IMR-90 (cell line): Measurements from ENCODE around the gene GPR137.

Source experiments
- BHLHE40 ChIP-seq: fragments of 150-350 bp; IDR thresholded peaks from 2 replicates; pipeline ENCODE4 v1.6.1; 2016; ENCODE audit warnings: mild to moderate bottlenecking, low read depth, low read length
- CEBPB ChIP-seq: IDR thresholded peaks from 2 replicates; pipeline ENCODE4 v1.6.1; 2012; ENCODE audit warnings: low read depth, low read length, improper control_type of control experiment
- CHD1 ChIP-seq: IDR thresholded peaks from 2 replicates; pipeline ENCODE4 v1.6.1; 2012; ENCODE audit warnings: low read depth, low read length, improper control_type of control experiment
- CTCF ChIP-seq: conservative IDR thresholded peaks from 2 replicates; pipeline ENCODE4 v1.5.1; 2012; ENCODE audit warnings: mild to moderate bottlenecking, low read depth, low read length, improper control_type of control experiment
- ELK1 ChIP-seq: fragments of 150-350 bp; IDR thresholded peaks from 2 replicates; pipeline ENCODE4 v1.6.1; 2016; ENCODE audit warnings: low read depth, mild to moderate bottlenecking, low read length, moderate library complexity, borderline replicate concordance
- FOS ChIP-seq: fragments of 150-350 bp; IDR thresholded peaks from 2 replicates; pipeline ENCODE4 v1.6.1; 2016; ENCODE audit warnings: low read depth, low read length
- MAFK ChIP-seq: IDR thresholded peaks from 2 replicates; pipeline ENCODE4 v1.6.1; 2012; ENCODE audit warnings: low read depth, low read length, improper control_type of control experiment
- MAZ ChIP-seq: IDR thresholded peaks from 2 replicates; pipeline ENCODE4 v1.6.1; 2012; ENCODE audit warnings: low read depth, mild to moderate bottlenecking, low read length, improper control_type of control experiment, moderate library complexity, borderline replicate concordance
- MXI1 ChIP-seq: IDR thresholded peaks from 2 replicates; pipeline ENCODE4 v1.6.1; 2012; ENCODE audit warnings: low read depth, mild to moderate bottlenecking, low read length, moderate library complexity, borderline replicate concordance
- POLR2A ChIP-seq: IDR thresholded peaks from 2 replicates; pipeline ENCODE4 v1.6.1; 2012; ENCODE audit warnings: mild to moderate bottlenecking, low read depth, low read length
- RAD21 ChIP-seq: IDR thresholded peaks from 2 replicates; pipeline ENCODE4 v1.6.1; 2012; ENCODE audit warnings: low read length, improper control_type of control experiment
- RCOR1 ChIP-seq: IDR thresholded peaks from 2 replicates; pipeline ENCODE4 v1.6.1; 2012; ENCODE audit warnings: mild to moderate bottlenecking, low read length, improper control_type of control experiment; ENCODE audit not compliant: insufficient replicate concordance
- SMC3 ChIP-seq: fragments of 150-350 bp; IDR thresholded peaks from 2 replicates; pipeline ENCODE4 v1.6.1; 2016; ENCODE audit warnings: low read depth, mild to moderate bottlenecking, antibody characterized with exemption, low read length, moderate library complexity
- USF2 ChIP-seq: fragments of 150-350 bp; IDR thresholded peaks from 2 replicates; pipeline ENCODE4 v1.6.1; 2017; ENCODE audit warnings: mild to moderate bottlenecking, antibody characterized with exemption, low read length, low read depth

GRCh38 chr11:64327993-64328392, 42.3 kb downstream of the GPR137 start:
- no peak for TF ChIP-seq CTCF
- TF ChIP-seq RCOR1, result no peak
- no peak for TF ChIP-seq POLR2A
- TF ChIP-seq MAZ, result no peak
- no peak for TF ChIP-seq FOS
- TF ChIP-seq MAFK, result no peak
- no peak for TF ChIP-seq BHLHE40
- no peak for TF ChIP-seq CEBPB
- TF ChIP-seq CHD1, result no peak
- TF ChIP-seq SMC3, result no peak
- no peak for TF ChIP-seq MXI1
- no peak for TF ChIP-seq ELK1
- no peak for TF ChIP-seq RAD21
- no peak for TF ChIP-seq USF2
